Activated CD8-positive, alpha-beta T cell treated with anti-CD3 and anti-CD28 coated beads for 36 hours (primary cell): ENCODE data around the gene EGR2. TPM values are rescaled to one million over a fixed set of nuclear protein-coding genes. Genes with fewer than 3 reads are reported as not detected.

Experiments
- ATAC-seq: fragments of 200-7000 bp; cut with Tn5 transposase; one replicate; pipeline ENCODE4 v1.10.0; 2021; ENCODE audit warnings: mild to moderate bottlenecking, moderate library complexity
- CTCF ChIA-PET: fragments of 350-600 bp; sonication (Branson Sonifier 250); formaldehyde crosslinking; loops from one replicate; lab custom pipeline; 2021; ENCODE audit warnings: antibody characterized with exemption; lab: Charles Lee
- POLR2A ChIA-PET: fragments of 350-600 bp; sonication (Branson Sonifier 250); formaldehyde crosslinking; loops from one replicate; lab custom pipeline; 2021; ENCODE audit warnings: antibody characterized with exemption; lab: Charles Lee
- DNase-seq: peaks from one replicate; pipeline ENCODE4 v3.0.0-alpha.2; 2020
- H3K27ac Mint-ChIP-seq: one replicate; pipeline ENCODE4 v1.8.0; 2021; ENCODE audit warnings: mild to moderate bottlenecking, mixed read lengths
- H3K27me3 Mint-ChIP-seq: one replicate; pipeline ENCODE4 v1.8.0; 2021; ENCODE audit warnings: mixed read lengths
- H3K36me3 Mint-ChIP-seq: one replicate; pipeline ENCODE4 v1.8.0; 2021; ENCODE audit warnings: low read depth, mixed read lengths
- H3K4me1 Mint-ChIP-seq: one replicate; pipeline ENCODE4 v1.8.0; 2021; ENCODE audit warnings: low read depth, mixed read lengths
- H3K4me3 Mint-ChIP-seq: one replicate; pipeline ENCODE4 v1.8.0; 2021; ENCODE audit warnings: mild to moderate bottlenecking, moderate library complexity, mixed read lengths
- H3K9me3 Mint-ChIP-seq: one replicate; pipeline ENCODE4 v1.8.0; 2021; ENCODE audit warnings: mixed read lengths
- intact Hi-C: fragments of 100-400 bp; cut with micrococcal nuclease; formaldehyde crosslinking; loops from one replicate; pipeline ENCODE4 v1.10.0; 2022
- total RNA-seq, 2 experiments: library from RNA; stranded (reverse); gene quantifications; one replicate each; pipeline ENCODE4 v1.2.3, GENCODE V29; 2021
- TF ChIP-seq, protein P1 (sequence below): fragments of 200-600 bp; IDR thresholded peaks from one replicate; pipeline ENCODE4 v1.8.0; 2022; ENCODE audit warnings: antibody characterized with exemption, mild to moderate bottlenecking

The EGR2 gene
- total RNA-seq, 2 experiments from 2014 or later = 45.6 to 46.6 TPM

DNA sequence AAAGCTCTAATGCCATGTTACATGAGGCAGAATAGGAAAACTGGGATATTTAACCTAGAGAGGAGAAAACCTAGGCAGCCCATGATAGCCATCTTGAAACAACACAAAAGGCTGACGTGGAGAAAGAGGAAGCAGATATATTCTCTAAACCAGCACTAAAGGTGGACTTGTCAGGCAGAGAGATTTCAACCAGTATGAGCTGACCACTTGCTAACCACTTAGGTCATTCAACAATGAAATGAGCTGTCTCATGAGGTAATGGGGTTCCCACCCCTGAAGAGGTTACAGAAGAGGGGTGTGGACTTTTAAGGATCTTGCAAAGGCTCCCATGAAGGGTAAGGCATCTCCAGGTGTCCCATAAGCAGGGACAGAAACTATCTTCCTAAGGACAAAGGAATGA is 26.8 kb upstream of the EGR2 start:
- H3K4me3 Mint-ChIP-seq = no peak overlapping the region
- POLR2A ChIA-PET = interaction anchor here (0.7 to 1.7 kb wide), 5 partner anchors 8 to 263 kb away, joined by 3 to 5 read pairs (median 4); partner anchors contain the start of gene EGR2
- no peak overlapping the region for H3K27ac Mint-ChIP-seq
- H3K9me3 Mint-ChIP-seq = peaks cover 15% of the 10 kb centered on the region
- DNase-seq = no peak
- H3K27me3 Mint-ChIP-seq = peaks cover 10% of the 10 kb centered on the region
- no peak for ATAC-seq
- peaks cover 27% of the 10 kb centered on the region for H3K4me1 Mint-ChIP-seq
- TF ChIP-seq, protein P1, sequence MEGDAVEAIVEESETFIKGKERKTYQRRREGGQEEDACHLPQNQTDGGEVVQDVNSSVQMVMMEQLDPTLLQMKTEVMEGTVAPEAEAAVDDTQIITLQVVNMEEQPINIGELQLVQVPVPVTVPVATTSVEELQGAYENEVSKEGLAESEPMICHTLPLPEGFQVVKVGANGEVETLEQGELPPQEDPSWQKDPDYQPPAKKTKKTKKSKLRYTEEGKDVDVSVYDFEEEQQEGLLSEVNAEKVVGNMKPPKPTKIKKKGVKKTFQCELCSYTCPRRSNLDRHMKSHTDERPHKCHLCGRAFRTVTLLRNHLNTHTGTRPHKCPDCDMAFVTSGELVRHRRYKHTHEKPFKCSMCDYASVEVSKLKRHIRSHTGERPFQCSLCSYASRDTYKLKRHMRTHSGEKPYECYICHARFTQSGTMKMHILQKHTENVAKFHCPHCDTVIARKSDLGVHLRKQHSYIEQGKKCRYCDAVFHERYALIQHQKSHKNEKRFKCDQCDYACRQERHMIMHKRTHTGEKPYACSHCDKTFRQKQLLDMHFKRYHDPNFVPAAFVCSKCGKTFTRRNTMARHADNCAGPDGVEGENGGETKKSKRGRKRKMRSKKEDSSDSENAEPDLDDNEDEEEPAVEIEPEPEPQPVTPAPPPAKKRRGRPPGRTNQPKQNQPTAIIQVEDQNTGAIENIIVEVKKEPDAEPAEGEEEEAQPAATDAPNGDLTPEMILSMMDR = no peak
- CTCF ChIA-PET = interaction anchor here (0.8 to 1.4 kb wide), 3 partner anchors 24 to 332 kb away, joined by 3 to 5 read pairs (median 3); partner anchors contain the start of gene EGR2
- intact Hi-C loops = no loop called here
- H3K36me3 Mint-ChIP-seq = peaks cover 2% of the 10 kb centered on the region

DNA sequence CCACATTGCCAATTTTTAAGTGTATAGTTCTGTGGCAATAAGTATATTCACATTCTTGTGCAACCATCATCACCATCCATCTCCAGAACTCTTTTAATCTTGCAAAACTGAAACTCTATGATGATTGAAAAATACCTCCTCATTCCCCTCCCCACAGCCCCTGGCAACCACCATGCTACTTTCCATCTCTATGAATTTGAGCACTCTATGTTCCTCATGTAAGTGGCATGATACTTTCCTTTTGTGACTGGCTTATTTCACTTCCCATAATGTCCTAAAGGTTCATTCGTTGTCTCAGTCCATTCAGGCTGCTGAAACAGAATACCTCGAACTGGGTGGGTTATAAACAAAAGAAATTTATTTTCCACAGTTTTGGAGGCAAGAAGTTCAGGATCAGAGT is 23.4 kb upstream of the EGR2 start:
- Mint-ChIP-seq H3K4me1 (peaks cover 14% of the 10 kb centered on the region), H3K36me3 (no peaks in the 10 kb centered on the region), H3K4me3 (no peak overlapping the region), H3K27me3 (peaks cover 18% of the 10 kb centered on the region), H3K27ac (no peak overlapping the region), H3K9me3 (peaks cover 1% of the 10 kb centered on the region)
- peak; percentile 22 for DNase-seq
- POLR2A ChIA-PET = no interaction called here
- TF ChIP-seq, protein P1 = no peak
- intact Hi-C loops = no loop called here
- CTCF ChIA-PET = no interaction called here
- no peak for ATAC-seq

DNA sequence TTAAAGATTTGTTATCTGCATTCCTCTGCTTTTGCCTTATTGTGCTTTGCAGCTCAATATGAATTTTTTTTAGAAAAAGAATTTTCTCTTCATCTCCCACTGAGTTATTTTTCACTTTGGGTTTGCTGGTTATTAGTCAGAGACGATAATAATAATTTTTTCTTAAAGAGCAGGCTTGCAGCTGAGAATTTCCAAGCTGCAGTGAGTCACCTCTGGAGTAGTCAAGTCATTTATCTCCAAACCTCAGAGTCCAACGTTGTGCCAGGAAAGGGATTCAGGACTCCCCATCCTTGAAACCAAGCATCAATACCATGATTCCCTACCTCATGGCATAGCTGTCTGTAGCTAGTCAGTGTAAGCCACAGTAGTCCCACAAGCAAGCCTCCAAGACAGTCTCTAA is 15.2 kb upstream of the EGR2 start:
- POLR2A ChIA-PET = interaction anchor here (2.6 kb wide), 1 partner anchor 13 kb away, joined by 10 read pairs; no protein-coding TSS in a partner anchor
- CTCF ChIA-PET = interaction anchor here (0.7 to 2.0 kb wide), 3 partner anchors 49 to 328 kb away, joined by 3 to 5 read pairs (median 4); no protein-coding TSS in a partner anchor
- no peak for ATAC-seq
- H3K4me3 Mint-ChIP-seq = no peak overlapping the region
- H3K9me3 Mint-ChIP-seq = no peaks in the 10 kb centered on the region
- no peaks in the 10 kb centered on the region for H3K4me1 Mint-ChIP-seq
- intact Hi-C loops = no loop called here
- TF ChIP-seq, protein P1 = no peak
- DNase-seq = no peak
- peaks cover 15% of the 10 kb centered on the region for H3K27me3 Mint-ChIP-seq
- no peak overlapping the region for H3K27ac Mint-ChIP-seq
- H3K36me3 Mint-ChIP-seq = no peaks in the 10 kb centered on the region

DNA sequence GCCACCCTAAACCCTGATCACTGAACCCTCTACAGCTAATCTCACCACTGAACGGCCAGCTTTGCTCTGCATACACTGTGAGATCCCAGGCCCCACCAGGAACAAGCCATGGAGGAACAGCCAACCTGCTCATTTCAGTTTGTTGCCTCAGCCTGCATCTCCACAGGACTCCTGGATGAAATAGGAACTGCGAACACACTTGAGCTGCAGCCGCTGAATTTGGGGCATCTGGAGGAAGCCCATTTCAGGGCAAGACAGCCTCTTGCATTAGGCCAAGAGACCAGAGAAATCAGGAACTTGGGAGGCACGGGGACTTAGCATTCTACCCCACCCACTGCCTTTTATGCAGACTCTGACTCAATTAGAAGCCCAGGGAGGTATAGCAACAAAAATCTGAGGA is 14.5 kb upstream of the EGR2 start:
- ChIA-PET CTCF (interaction anchor here (0.7 to 2.0 kb wide), 3 partner anchors 49 to 328 kb away, joined by 3 to 5 read pairs (median 4); no protein-coding TSS in a partner anchor), POLR2A (interaction anchor here (2.6 kb wide), 1 partner anchor 12 kb away, joined by 10 read pairs; no protein-coding TSS in a partner anchor)
- Mint-ChIP-seq H3K27me3 (peaks cover 13% of the 10 kb centered on the region), H3K4me3 (no peak overlapping the region), H3K9me3 (no peaks in the 10 kb centered on the region), H3K36me3 (no peaks in the 10 kb centered on the region), H3K27ac (no peak overlapping the region), H3K4me1 (no peaks in the 10 kb centered on the region)
- no peak for ATAC-seq
- intact Hi-C loops = no loop called here
- TF ChIP-seq, protein P1 = no peak
- DNase-seq = no peak

DNA sequence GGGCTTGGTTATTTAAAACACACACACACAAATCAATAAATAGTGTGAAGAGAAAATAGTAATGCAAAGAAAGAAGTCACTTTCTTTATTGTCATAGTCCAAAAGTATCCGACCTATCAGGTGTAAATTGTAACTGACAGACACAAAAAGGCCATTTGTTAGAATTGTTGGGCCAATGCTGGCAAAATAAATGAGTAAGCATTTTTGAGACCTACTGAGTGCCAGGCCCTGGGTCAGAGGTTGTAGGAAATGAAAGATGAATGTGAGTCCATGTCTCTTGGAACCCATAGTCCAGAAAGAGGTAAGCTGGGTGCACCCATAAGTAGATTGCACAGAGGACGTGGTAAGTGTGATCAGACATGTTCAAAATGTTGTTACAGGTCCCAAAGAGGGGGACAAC is 13.5 kb upstream of the EGR2 start:
- CTCF ChIA-PET = interaction anchor here (1.5 to 2.0 kb wide), 4 partner anchors 12 to 329 kb away, joined by 4 to 5 read pairs (median 4); no protein-coding TSS in a partner anchor
- H3K36me3 Mint-ChIP-seq = no peaks in the 10 kb centered on the region
- H3K9me3 Mint-ChIP-seq = no peaks in the 10 kb centered on the region
- no peak overlapping the region for H3K4me3 Mint-ChIP-seq
- TF ChIP-seq, protein P1 = no peak
- intact Hi-C loops = no loop called here
- H3K27me3 Mint-ChIP-seq = peaks cover 10% of the 10 kb centered on the region
- H3K4me1 Mint-ChIP-seq = no peaks in the 10 kb centered on the region
- H3K27ac Mint-ChIP-seq = no peak overlapping the region
- DNase-seq (no peak), ATAC-seq (no peak)
- POLR2A ChIA-PET = interaction anchor here (0.6 to 2.6 kb wide), 3 partner anchors 11 to 219 kb away, joined by 3 to 10 read pairs (median 3); no protein-coding TSS in a partner anchor
